HG03342 (cell line): Measurements from ENCODE around the gene RALGAPA2.
"Not testable (repeated sequence)": the region's sequence is repeated elsewhere in the genome, so short reads cannot be mapped to it uniquely, and the experiment has no call there.

Experiments
- ATAC-seq: cut with Tn5 transposase; IDR thresholded peaks from one replicate; pipeline ENCODE4 v1.9.1; 2021; ENCODE audit warnings: mild to moderate bottlenecking, moderate library complexity; ENCODE audit not compliant: unreplicated experiment

The RALGAPA2 gene

DNA sequence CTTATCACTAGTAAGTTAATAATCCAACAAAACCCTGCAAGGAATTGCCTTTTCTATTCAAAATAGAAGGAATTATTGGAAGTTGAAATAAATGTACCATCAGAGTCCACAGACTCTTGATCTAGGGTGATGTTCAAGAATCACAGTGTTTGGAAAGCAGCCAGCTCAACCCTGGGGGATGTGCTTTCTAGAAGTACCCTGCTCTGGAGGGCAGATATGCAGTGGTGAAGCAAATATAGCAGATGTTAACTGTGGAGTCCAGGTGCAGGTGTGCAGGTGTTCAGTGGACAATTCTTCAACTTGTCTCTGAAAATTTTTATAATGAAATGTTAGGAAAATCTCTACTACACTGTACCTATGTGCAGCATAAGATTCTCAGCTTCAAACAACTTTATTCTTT is 353.6 kb downstream of the RALGAPA2 start:
- no peak for ATAC-seq

- ATAC-seq = not testable (repeated sequence)
These were observed 356.9 kb downstream of the RALGAPA2 start for GRCh38 chr20:20355503-20355902.

GRCh38 chr20:20353576-20353975 is 358.9 kb downstream of the RALGAPA2 start:
- no peak for ATAC-seq

DNA sequence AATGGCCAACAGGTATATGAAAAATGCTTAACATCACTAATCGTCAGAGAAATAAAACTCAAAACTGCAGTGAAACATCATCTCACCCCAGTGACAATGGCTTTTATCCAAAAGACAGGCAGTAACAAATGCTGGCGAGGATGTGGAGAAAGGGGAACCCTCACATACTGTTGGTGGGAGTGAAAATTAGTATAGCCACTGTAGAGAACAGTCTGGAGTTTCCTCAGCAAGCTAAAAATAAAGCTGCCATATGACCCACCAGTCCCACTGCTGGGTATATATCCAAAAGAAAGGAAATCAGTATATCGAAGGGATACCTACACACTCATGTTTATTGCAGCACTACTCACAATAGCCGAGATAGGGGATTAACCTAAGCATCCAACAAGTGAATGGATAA is 368.0 kb downstream of the RALGAPA2 start:
- no peak for ATAC-seq

DNA sequence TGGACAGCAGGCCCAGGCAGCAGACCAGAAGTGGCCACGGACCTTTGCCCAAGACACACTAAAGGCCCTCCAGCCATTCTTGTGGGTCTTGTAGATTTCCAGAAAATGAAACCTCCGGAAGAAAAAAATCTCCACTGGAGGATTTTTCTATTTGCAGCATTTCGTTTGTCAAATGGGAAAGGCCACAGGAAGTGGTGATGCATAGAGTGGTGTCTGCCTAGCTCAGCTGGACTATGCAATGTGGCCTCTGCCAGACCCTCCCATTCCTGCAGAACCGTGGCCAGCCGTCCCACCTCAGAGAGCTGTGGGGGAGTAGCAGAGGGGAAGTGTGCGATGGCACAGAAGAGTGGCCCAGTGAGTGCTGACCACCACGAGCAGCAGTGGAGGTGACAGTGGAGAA is 368.5 kb downstream of the RALGAPA2 start:
- ATAC-seq = no peak
